UCSD-AML1 (cell line): Measurements from ENCODE around the gene SRA1.

Experiments
- DNase-seq: peaks from one replicate; lab custom pipeline; 2025; ENCODE audit not compliant: unreplicated experiment; lab: John Stamatoyannopoulos, UW

SRA1 gene

DNA sequence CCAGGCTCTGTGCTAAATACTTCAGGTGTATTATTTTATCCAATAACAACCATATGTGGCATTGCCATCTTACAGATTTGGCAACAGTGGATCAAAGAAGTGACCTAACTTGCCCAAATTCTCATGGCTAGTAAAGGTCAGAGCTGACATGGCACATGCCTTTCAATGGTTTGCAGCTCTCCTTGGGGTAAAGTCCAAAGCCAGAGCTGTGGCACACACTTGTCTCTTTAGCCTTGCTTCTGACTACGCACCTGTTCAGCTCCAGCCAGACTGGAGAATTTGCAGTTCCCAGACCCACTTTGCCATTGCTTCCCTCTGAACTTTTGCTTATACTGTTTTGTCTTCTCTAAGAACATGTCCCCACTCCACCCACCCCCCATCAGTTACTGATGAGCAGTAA lies 13.2 kb upstream of the SRA1 start:
- DNase-seq: no peak

- no peak for DNase-seq
Measured at GRCh38 chr5:140570058-140570457, 12.8 kb upstream of the SRA1 start.

DNA sequence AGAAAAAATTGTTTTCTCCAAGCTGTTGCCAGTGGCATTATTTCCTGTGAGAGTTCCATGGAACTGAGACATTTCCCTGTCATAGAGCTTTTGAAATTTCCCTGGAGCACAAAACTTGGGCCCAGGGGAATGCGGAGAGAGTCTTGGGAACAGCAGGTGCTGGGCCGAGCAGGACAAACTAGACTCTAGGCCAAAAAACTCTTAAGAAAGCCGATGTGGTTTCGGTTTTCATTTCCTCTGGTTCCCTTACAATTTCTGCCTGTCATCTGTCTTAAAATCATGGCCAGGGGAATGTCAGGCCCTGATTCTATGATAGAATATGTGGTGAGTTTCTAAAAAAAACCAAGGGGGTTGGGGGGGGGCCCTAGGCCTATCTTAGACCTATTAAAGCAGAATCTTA lies 11.9 kb upstream of the SRA1 start:
- no peak for DNase-seq

- DNase-seq: no peak
Measured at GRCh38 chr5:140568443-140569063, 11.3 kb upstream of the SRA1 start.

GRCh38 chr5:140567871-140568270 lies 10.6 kb upstream of the SRA1 start:
- no peak for DNase-seq

- DNase-seq: no peak
Measured at GRCh38 chr5:140567136-140567818, 10.0 kb upstream of the SRA1 start.

DNA sequence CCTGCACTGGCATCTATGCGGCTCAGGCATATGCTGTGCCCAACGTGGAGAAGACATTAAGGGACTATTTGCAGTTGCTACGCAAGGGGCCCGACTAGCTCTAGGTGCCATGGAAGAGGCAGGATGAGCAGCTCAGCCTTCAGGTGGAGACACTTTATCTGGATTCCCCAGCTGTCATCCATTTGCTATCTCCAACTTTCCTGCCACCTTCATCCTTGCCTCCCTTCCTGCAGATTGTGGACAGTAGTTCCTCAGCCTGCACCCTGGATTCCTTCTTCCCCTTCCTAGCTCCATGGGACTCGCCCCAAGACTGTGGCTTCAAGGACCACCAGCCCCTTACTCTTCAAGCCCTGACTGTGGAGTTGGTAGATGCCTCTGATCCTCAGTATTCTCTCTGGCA lies 9.4 kb upstream of the SRA1 start:
- no peak for DNase-seq

GRCh38 chr5:140565780-140566095 lies 8.5 kb upstream of the SRA1 start:
- no peak for DNase-seq

DNA sequence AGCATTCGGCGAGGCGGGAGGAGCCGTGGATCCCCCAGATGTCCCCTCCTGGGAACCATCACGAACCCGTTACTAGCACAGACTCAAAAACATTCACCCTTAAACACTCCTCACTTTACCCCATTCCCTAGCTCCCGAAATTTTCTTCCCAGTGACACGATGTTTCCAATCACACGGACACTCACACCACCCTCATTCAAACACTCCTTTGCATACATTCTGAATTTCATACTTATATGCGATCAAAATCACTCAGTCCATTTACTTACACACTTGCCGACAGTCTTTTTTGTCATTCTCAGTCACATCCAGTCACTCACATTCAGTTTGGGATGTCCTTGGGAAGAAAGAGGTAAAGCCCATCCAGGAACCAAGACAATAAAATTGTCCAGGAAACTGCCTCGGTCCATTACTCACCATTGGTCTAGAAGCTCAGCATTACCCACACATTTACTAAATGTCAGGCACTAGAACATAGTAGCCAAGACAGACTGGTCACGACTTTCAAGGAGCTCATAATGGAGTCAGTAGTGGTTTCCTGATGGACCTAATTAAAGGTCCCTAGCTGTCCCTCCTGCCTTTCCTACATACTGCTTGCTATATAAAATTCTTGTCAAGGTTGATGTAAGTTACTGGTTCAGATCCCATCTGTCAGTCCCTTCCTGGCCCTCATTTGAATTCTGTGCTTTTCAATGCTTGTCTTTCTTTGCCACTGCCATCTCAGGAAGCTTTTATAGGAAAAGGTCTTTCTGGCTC lies 7.9 kb upstream of the SRA1 start:
- no peak for DNase-seq

DNA sequence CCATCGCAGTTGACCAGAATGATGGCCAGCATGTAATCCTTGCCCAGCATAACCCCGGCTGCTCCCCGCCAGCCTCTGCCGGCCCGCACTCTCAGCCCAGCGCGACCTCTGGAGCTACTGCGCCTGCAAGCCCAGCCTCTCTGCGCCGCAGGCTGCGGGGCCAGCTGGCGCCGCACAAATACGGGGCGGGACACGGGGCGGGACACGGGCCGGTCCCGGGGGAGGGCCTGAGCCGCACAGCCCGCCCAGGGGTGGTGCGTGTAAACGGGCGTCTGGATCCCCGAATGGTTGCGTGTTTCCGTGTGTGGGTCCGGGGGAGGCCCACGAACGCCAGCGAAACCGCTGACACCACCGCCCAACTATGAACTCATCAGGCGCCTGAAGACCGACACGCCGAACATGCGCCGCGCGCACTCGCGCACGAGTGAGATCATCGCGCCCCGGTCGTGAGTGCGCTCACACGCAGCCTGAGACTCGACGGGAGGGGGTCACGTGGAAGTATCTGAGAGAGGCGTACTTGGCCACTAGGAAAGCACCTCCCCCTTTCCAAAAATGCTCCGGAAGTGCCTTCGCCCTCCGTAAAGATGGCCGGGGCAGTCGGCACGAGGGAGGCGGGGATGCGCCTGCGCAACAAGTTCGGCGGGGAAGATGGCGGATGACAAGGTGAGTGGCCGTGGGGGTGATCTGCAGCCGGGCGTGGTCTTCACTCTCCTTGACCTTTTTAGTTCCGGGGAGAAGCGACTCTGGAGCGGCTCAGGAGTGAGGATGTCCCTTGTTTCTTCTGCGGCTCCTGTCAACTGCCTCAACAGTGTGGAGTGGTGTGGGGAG lies 7.1 kb upstream of the SRA1 start, which contains the start of the genes APBB3 and SLC35A4:
TSS of gene APBB3 (minus strand) at position 403 of the 828 bp plus-strand sequence. CDS start at position 50, 353 bp downstream.
TSS of gene SLC35A4 (plus strand) at position 633 of the 828 bp plus-strand sequence. CDS start 2,342 bp downstream, outside the sequence.
- peak; percentile 98 for DNase-seq

GRCh38 chr5:140563596-140563995 lies 6.3 kb upstream of the SRA1 start:
- no peak for DNase-seq

GRCh38 chr5:140561753-140562523 lies 4.7 kb upstream of the SRA1 start:
- no peak for DNase-seq

GRCh38 chr5:140560227-140560626 lies 3.0 kb upstream of the SRA1 start:
- DNase-seq: no peak

DNA sequence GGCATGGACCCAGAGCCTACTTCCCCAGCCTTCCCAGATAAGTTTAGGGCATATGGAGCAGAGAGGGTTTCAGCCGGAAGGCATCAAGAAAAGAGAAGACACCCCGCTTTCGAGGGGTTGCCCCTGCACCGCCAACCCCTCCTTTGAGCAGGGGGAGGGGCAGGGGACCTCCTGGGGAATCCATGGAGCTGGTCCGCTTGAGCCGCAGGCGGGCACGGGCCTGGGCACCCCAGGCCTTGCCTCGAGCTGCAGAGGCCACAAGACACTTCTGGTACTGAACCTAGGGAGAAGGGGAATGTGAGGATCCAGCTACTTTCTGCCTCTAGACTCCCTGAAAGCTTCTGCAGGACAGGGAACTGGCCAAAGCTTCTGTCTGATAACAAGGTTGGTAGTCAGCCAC lies 1.3 kb upstream of the SRA1 start:
- no peak for DNase-seq

DNA sequence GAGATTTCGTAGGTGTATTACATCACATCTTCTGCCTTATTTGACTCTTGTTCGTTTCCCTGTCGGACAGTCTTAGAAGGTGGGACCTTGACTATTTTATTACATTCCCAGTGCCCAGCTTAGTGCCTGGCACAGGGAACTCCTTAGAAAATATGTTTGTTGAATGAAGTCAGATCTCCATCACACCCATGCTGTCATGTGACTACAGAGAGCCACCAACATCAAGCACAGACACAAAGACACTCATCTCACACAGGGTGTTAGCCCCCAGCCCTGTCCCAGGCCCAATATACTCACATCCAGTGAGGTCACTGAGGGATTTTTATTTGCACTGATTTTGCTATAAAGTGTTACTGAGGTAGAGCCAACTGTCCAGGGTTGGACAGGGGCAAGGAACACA lies 692 bp upstream of the SRA1 start:
- DNase-seq: no peak

GRCh38 chr5:140556438-140556837 lies 835 bp downstream of the SRA1 start:
- no peak for DNase-seq

- DNase-seq: no peak
Measured at GRCh38 chr5:140555747-140556312, 1.4 kb downstream of the SRA1 start.

DNA sequence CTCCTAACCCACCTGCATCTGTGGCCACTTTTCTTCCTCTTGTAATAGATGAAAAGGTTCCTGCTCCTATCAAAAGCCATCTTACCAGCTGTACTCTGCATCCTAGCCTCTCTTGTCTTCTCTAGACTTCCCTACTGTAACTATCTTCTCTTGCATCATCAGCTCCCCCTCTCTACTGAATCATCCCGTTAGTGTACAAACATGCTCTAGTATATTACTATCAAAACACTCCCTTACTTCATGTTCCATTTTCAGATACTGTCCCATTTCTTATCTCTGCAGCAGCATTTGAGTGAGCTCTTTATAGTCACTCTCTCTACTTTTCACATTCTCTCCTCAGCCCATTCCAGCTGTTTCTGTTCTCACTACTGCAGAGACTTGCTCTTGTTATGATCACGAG lies 2.8 kb downstream of the SRA1 start:
- DNase-seq: no peak

- DNase-seq: no peak
Measured at GRCh38 chr5:140553657-140554056, 3.6 kb downstream of the SRA1 start.

GRCh38 chr5:140551872-140552271 lies 5.4 kb downstream of the SRA1 start:
- DNase-seq: no peak
